Medulla oblongata (tissue), 1 donor: Measurements from ENCODE around the gene CSRNP2.
A peak's percentile ranks its signal among the peaks of the same experiment; 100 is the strongest.
"Not testable (repeated sequence)": the region's sequence is repeated elsewhere in the genome, so short reads cannot be mapped to it uniquely, and the experiment has no call there.

ENCODE experiments used
- DNase-seq: peaks from one replicate; pipeline ENCODE4 v3.0.0-alpha.2; 2015; ENCODE audit errors: extremely low spot score

The CSRNP2 gene, protein sequence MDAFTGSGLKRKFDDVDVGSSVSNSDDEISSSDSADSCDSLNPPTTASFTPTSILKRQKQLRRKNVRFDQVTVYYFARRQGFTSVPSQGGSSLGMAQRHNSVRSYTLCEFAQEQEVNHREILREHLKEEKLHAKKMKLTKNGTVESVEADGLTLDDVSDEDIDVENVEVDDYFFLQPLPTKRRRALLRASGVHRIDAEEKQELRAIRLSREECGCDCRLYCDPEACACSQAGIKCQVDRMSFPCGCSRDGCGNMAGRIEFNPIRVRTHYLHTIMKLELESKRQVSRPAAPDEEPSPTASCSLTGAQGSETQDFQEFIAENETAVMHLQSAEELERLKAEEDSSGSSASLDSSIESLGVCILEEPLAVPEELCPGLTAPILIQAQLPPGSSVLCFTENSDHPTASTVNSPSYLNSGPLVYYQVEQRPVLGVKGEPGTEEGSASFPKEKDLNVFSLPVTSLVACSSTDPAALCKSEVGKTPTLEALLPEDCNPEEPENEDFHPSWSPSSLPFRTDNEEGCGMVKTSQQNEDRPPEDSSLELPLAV

GRCh38 chr12:51083126-51083833, at the start of gene CSRNP2:
TSS of gene CSRNP2 (minus strand) at chr12:51083596. CDS start at chr12:51076561, 7,035 bp downstream.
- peak; percentile 97 for DNase-seq

DNA sequence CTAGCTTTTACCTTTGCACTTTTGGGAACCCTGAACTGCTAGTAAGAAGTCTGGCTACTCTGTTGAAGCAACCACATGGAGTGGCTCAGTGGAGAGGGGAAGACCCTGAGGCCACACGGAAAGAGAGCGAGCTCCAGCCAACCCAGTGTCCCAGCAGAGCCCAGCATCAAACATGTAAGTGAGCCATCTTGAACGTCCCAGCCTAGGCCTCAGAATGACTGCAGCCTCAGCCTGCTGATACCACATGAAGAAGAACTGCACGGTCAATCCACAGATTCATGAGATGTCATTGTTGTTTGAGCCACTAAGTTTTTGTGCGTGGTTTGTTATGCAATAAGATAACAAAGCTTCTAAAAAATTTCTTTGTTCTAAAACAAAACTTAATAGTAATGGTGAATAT, 49.3 kb upstream of the CSRNP2 start:
- DNase-seq: no peak

DNA sequence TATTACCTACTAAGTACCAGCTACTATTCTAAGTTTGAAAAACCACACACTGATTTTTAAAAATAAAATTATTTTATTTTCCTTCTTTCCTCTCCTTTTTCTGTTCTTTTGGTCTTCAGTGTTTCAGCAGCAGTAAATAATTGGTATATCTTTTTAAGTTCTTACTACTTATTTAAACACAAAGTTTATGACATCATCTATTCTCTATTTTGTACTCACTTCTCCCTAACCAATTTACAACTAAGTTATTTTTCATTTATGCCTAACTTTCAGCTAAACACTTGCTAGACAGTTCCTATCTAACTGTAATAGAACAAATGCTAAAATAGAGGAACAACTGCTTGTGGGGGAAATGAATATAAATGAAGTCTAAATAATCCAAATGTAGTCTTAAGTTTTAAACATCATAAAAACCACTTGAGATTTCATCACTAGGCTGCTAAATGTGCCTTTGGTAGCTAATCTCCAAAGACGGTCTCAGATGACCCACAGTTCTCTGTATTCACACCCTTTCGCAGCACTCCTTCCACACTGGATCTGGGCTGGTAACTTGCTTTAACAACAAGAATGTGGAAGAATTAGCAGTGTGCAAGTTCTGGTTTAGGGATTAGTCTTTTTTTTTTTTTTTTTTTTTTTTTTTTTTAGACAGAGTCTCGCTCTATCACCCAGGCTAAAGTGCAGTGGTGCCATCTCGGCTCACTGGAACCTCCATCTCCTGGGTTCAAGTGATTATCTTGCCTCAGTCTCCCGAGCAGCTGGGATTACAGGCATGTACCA, 48.5 kb upstream of the CSRNP2 start:
- DNase-seq: no peak

- no peak for DNase-seq
These were observed 45.5 kb upstream of the CSRNP2 start for GRCh38 chr12:51128919-51129318.

GRCh38 chr12:51127050-51127729, 43.8 kb upstream of the CSRNP2 start:
- no peak for DNase-seq

GRCh38 chr12:51126297-51126696, 42.9 kb upstream of the CSRNP2 start:
- DNase-seq: no peak

DNA sequence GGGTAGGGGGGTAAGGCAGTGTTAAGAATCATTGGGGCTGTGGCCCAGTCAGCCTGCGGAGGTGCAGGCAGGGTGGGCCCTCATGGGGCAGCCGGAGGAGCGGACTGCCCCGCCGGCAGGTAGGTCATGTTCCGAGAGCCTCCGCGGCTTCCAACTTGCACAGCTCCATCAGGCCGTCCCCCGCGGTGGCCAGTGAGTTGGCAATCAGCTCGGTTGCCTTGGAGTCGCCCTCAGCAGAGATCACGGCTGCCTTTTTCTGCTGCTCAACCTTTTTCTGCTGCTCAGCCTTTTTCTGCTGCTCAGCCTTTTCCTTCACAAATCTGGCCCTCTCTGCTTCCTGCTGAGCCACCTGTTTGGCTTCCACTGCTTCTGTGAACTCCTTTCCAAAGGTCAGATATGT, 41.1 kb upstream of the CSRNP2 start:
- no peak for DNase-seq

DNA sequence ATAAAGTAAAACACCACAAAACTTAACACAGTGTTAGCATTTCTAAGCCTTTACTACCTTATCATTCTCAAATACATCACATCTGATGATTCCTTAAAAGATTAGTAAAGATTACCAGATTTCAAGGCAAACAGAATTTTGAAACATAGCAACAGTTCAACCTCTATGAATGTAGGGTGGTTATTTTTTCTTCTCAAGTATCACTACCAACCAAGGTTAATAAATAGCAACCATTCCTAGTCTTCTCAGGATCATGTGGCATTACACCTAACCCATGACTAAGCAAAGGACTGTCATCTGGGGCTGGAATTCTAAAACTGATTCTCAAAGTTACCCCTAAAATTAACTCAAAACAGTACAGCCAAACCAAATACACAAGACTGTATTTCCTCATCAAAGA, 39.4 kb upstream of the CSRNP2 start:
- no peak for DNase-seq

DNA sequence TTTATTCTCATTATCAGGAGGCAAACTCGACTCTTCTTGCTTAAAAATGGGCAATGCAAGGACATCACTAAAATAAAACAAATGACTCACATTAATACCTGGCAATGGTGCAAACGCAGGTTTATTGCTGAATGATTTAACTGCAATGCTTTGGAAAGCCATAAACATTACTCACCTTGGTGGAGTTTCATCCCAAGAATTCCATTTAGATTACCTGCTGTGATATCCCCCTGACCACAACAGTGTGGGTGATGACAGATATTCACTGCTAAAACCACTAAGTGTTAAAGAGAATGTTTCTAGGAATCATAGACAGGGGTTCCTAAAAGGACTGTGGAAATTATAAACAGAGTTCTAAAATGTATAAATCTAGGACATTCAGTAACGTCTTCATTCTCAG, 35.3 kb upstream of the CSRNP2 start:
- DNase-seq: no peak

GRCh38 chr12:51115533-51115932, 32.1 kb upstream of the CSRNP2 start:
- DNase-seq: no peak

GRCh38 chr12:51108136-51108535, 24.7 kb upstream of the CSRNP2 start:
- no peak for DNase-seq

- DNase-seq: no peak
These were observed 20.6 kb upstream of the CSRNP2 start for GRCh38 chr12:51103977-51104376.

DNA sequence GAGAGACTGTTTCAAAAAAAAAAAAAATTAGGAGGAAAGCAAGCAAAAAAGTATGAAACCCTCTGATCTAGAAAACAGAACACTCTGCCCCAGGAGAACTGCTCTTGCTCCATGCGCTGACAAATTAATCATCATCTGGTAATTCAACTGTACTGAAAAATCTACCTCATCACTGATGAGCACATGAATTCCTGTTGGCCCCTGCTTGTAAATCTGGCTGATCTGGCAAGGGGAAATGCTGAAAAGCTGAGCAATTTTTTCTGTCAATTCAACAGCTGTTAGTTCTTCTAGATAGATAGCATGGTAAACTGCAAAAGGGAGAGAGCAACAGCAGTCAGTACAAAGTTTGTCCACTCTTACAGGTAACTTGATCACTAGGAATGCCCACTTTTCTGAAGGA, 15.2 kb upstream of the CSRNP2 start:
- no peak for DNase-seq

GRCh38 chr12:51090705-51091229, 7.4 kb upstream of the CSRNP2 start:
- DNase-seq: no peak

- no peak for DNase-seq
These were observed 4.4 kb upstream of the CSRNP2 start for GRCh38 chr12:51087818-51088217.

- DNase-seq: no peak
These were observed 3.5 kb upstream of the CSRNP2 start for GRCh38 chr12:51086933-51087332.

DNA sequence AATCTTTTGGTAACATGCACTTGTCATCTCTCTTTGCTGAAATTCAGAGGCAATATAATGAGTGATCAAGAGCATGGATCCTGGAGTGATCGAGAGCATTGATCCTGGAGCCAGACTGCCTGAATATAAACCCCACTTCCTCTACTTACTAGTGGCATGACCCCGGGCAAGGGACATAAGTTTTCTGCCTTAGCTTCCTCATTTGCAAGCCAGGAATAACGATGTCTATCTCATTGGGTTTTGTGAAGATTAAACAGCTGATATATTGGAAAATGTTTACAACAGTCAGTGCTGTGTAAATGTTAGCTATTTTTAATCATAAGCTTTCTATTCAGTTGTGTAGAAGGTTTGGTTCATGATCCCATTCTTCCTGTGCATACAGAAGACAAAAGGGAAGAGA, 2.4 kb upstream of the CSRNP2 start:
- DNase-seq: no peak

DNA sequence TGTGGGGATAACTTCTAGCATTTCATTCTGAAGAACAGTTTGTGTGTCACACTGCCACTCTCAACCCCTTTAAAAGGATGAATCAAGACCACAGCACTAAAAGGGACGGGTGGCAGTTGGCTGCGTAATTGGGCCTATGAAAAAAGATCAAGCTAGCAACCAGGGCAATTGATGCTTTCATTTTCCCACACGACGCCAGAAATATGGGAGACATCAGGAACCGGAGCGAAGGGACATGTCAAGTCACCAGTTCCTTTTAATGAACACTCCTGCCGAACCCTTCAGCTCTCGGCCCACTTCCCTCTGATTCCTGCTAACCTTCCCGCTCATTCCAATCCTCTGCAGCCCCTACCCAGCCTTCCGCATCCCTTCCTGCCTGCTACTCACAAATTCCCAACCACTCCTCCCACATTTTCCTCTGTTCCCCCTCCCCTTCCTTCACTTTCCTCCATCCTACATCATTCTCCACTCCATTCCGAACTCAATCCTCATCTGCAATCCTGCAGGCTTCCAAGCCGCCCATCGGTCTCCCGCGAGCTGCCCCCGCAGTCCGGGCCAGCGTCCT, 753 bp downstream of the CSRNP2 start:
- DNase-seq: peak; percentile 50

GRCh38 chr12:51081421-51081820, 2.0 kb downstream of the CSRNP2 start:
- no peak for DNase-seq

DNA sequence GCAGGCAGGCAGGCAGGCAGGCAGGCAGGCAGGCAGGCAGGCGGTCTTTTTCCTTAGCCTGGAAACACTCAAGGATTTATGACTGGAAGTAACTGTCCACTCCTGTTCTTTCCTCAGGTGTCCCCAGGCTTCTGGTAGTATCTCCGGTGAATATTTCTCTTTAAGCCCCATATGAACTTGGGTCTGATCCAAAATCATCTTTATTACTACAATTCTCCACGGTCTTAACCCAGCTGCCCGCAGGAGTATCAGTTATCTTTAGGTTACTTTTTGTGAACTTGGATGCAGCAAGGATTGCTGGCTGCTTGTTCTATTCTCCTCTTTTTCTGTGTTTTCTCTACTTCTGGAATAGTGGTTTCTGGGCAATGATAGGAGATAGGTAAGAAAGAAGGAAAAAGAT, 3.3 kb downstream of the CSRNP2 start:
- DNase-seq: no peak

GRCh38 chr12:51078866-51079265, 4.5 kb downstream of the CSRNP2 start:
- DNase-seq: not testable (repeated sequence)
